HG03064 (cell line): ENCODE measurements around the gene MPZL1.

ENCODE experiments used
- ATAC-seq: cut with Tn5 transposase; IDR thresholded peaks from one replicate; pipeline ENCODE4 v1.9.1; 2021; ENCODE audit warnings: low read depth; ENCODE audit not compliant: unreplicated experiment

MPZL1 gene

DNA sequence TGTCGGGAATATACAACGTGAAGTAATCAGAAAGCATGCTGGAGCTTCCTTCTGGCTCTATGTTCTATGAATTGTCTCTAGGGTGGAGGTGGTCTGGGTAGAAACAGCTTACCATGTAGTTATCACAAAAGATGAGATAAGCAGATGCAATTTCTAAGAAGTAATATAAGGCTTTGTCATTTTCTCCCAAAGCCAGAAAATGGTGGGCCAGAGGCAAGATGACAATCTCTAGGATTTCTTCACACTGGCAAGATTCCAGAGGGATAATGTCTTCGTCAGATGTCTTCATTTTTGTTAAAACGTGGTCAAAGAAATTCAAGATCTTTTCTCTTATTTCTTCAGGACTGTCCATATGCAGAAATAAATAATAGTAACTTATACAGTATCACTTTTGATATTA, 114.4 kb downstream of the MPZL1 start:
- ATAC-seq = no peak

- ATAC-seq = no peak
Measured at GRCh38 chr1:167837326-167837725, 115.5 kb downstream of the MPZL1 start.

- no peak for ATAC-seq
Measured at GRCh38 chr1:167839009-167839408, 117.2 kb downstream of the MPZL1 start.
